T47D (cell line): Measurements from ENCODE around the gene MAPK8IP1.

ENCODE experiments used
- DNase-seq, 2 experiments: peaks; one replicate each; pipeline versions ENCODE4 v3.0.0 to v3.0.0-alpha.2; 2011 to 2012; ENCODE audit warnings: low read depth in 1 of 2, low spot score in 1 of 2
- JUND ChIP-seq: IDR thresholded peaks from 2 replicates; pipeline ENCODE4 v1.6.1; 2012; ENCODE audit warnings: low read depth
- in situ Hi-C: cut with HindIII; loops from 2 replicates; pipeline ENCODE4 v1.10.0; 2016; ENCODE audit warnings: low sequenced_read_pairs, low pct_unique_long_range_greater_than_20kb

The MAPK8IP1 gene

GRCh38 chr11:45852712-45853101 lies 32.7 kb upstream of the MAPK8IP1 start:
- in situ Hi-C loops = no loop called here
- peak; percentile 47 to 55 for DNase-seq
- no peak for TF ChIP-seq JUND

GRCh38 chr11:45853332-45854219 lies 31.9 kb upstream of the MAPK8IP1 start:
- in situ Hi-C loops = no loop called here
- TF ChIP-seq JUND = no peak
- DNase-seq = no peak

GRCh38 chr11:45855308-45855707 lies 30.1 kb upstream of the MAPK8IP1 start:
- TF ChIP-seq JUND = no peak
- in situ Hi-C loops = no loop called here
- DNase-seq = no peak

- TF ChIP-seq JUND = no peak
- in situ Hi-C loops = no loop called here
- no peak for DNase-seq
These were observed 29.4 kb upstream of the MAPK8IP1 start for GRCh38 chr11:45856044-45856468.

- in situ Hi-C loops = no loop called here
- TF ChIP-seq JUND = no peak
- DNase-seq = no peak
These were observed 27.4 kb upstream of the MAPK8IP1 start for GRCh38 chr11:45857961-45858474.

GRCh38 chr11:45858751-45859398 lies 26.6 kb upstream of the MAPK8IP1 start:
- no peak for TF ChIP-seq JUND
- DNase-seq = no peak
- in situ Hi-C loops = no loop called here

GRCh38 chr11:45859661-45860140 lies 25.8 kb upstream of the MAPK8IP1 start:
- no peak for TF ChIP-seq JUND
- in situ Hi-C loops = no loop called here
- DNase-seq = peak in 1 of 2 experiments; percentile 59

- no peak for TF ChIP-seq JUND
These were observed 25.1 kb upstream of the MAPK8IP1 start for GRCh38 chr11:45860348-45860747.

GRCh38 chr11:45860764-45861510 lies 24.5 kb upstream of the MAPK8IP1 start:
- no peak for TF ChIP-seq JUND
- in situ Hi-C loops = no loop called here
- DNase-seq = no peak

More at GRCh38 chr11:45860348-45860747, 25.1 kb upstream of the MAPK8IP1 start:
- DNase-seq = no peak
- in situ Hi-C loops = no loop called here

- DNase-seq = no peak
- in situ Hi-C loops = no loop called here
- TF ChIP-seq JUND = no peak
These were observed 21.4 kb upstream of the MAPK8IP1 start for GRCh38 chr11:45864041-45864440.

GRCh38 chr11:45869551-45869950 lies 15.9 kb upstream of the MAPK8IP1 start:
- no peak for TF ChIP-seq JUND

GRCh38 chr11:45870706-45871105 lies 14.7 kb upstream of the MAPK8IP1 start:
- in situ Hi-C loops = no loop called here

More at GRCh38 chr11:45869551-45869950, 15.9 kb upstream of the MAPK8IP1 start:
- no peak for DNase-seq
- in situ Hi-C loops = no loop called here

More at GRCh38 chr11:45870706-45871105, 14.7 kb upstream of the MAPK8IP1 start:
- no peak for TF ChIP-seq JUND
- no peak for DNase-seq
